Ascending aorta (tissue), 2 donors: Measurements from ENCODE around the gene NTNG2. TPM values are rescaled to one million over a fixed set of nuclear protein-coding genes. Genes with fewer than 3 reads are reported as not detected.

Experiments
- DNase-seq, 2 donors: peaks; one replicate each; pipeline ENCODE4 v3.0.0-alpha.2; 2019; ENCODE audit warnings: low spot score in 2 of 2
- H3K27ac ChIP-seq, 2 donors: fragments of 200-600 bp; sonication (generic); one replicate each; pipeline ENCODE4 v1.5.1; 2016 to 2017; ENCODE audit warnings: mild to moderate bottlenecking in 1 of 2
- H3K27me3 ChIP-seq: fragments of 200-600 bp; sonication (generic); one replicate; pipeline ENCODE4 v1.5.1; 2017
- H3K36me3 ChIP-seq, 2 donors: fragments of 200-600 bp; sonication (generic); one replicate each; pipeline ENCODE4 v1.5.1; 2016
- H3K4me1 ChIP-seq, 2 donors: fragments of 200-600 bp; sonication (generic); one replicate each; pipeline ENCODE4 v1.5.1; 2016 to 2017; ENCODE audit warnings: mild to moderate bottlenecking in 1 of 2
- H3K4me3 ChIP-seq, 2 donors: fragments of 200-600 bp; sonication (generic); one replicate each; pipeline ENCODE4 v1.5.1; 2016 to 2017; ENCODE audit warnings: mild to moderate bottlenecking in 1 of 2
- H3K9me3 ChIP-seq, 2 donors: fragments of 200-600 bp; sonication (generic); one replicate each; pipeline ENCODE4 v1.5.1; 2016
- intact Hi-C: fragments of 100-400 bp; cut with DNase I; formaldehyde crosslinking; loops from one replicate; pipeline ENCODE4 v1.15.1; 2023
- total RNA-seq: library from RNA; depleted of rRNA; stranded (reverse); fragments of >200 nt; gene quantifications from one replicate; pipeline ENCODE4 v1.1.0, GENCODE V29; 2016
- TF ChIP-seq, protein P1 (sequence below), 3 experiments: fragments of 200-600 bp in 2 of 3; fragments of 450-650 bp in 1 of 3; sonication (generic) in 2 of 3; IDR thresholded peaks; one replicate each; pipeline ENCODE4 v1.5.1; 2016 to 2019; ENCODE audit warnings: antibody characterized with exemption in 3 of 3, mild to moderate bottlenecking in 1 of 3, moderate library complexity in 1 of 3

NTNG2 gene
- total RNA-seq, 1 donor from 2014 or later: 5.9 TPM

- no peak overlapping the region for H3K4me3 ChIP-seq
- intact Hi-C loops: loop anchor here (1.0 kb wide), 1 partner anchor 474 kb away; no protein-coding TSS in a partner anchor
- H3K4me1 ChIP-seq: peaks cover 0 to 5% of the 10 kb centered on the region in 2 donors
- no peak overlapping the region for H3K27ac ChIP-seq
- peak in 1 of 2 donors; percentile 84 for DNase-seq
- TF ChIP-seq, protein P1, sequence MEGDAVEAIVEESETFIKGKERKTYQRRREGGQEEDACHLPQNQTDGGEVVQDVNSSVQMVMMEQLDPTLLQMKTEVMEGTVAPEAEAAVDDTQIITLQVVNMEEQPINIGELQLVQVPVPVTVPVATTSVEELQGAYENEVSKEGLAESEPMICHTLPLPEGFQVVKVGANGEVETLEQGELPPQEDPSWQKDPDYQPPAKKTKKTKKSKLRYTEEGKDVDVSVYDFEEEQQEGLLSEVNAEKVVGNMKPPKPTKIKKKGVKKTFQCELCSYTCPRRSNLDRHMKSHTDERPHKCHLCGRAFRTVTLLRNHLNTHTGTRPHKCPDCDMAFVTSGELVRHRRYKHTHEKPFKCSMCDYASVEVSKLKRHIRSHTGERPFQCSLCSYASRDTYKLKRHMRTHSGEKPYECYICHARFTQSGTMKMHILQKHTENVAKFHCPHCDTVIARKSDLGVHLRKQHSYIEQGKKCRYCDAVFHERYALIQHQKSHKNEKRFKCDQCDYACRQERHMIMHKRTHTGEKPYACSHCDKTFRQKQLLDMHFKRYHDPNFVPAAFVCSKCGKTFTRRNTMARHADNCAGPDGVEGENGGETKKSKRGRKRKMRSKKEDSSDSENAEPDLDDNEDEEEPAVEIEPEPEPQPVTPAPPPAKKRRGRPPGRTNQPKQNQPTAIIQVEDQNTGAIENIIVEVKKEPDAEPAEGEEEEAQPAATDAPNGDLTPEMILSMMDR (IDR thresholded peaks at IDR 0.05): peak; percentile 73 to 97 (median 85)
- H3K36me3 ChIP-seq: no peaks in the 10 kb centered on the region
- no peaks in the 10 kb centered on the region for H3K27me3 ChIP-seq
- H3K9me3 ChIP-seq: no peaks in the 10 kb centered on the region
These were observed 74.2 kb downstream of the NTNG2 start for GRCh38 chr9:132235894-132236661.

GRCh38 chr9:132236662-132237311 is 74.9 kb downstream of the NTNG2 start:
- Histone ChIP-seq H3K4me1 (peaks cover 3 to 10% of the 10 kb centered on the region in 2 donors), H3K4me3 (no peak overlapping the region), H3K27ac (no peak overlapping the region), H3K36me3 (no peaks in the 10 kb centered on the region), H3K9me3 (no peaks in the 10 kb centered on the region), H3K27me3 (no peaks in the 10 kb centered on the region)
- intact Hi-C loops: loop anchor here (1.0 kb wide), 1 partner anchor 474 kb away; no protein-coding TSS in a partner anchor
- DNase-seq: no peak
- TF ChIP-seq, protein P1 (IDR thresholded peaks at IDR 0.05): no peak

- intact Hi-C loops: no loop called here
- no peaks in the 10 kb centered on the region for H3K27me3 ChIP-seq
- no peak overlapping the region for H3K27ac ChIP-seq
- TF ChIP-seq, protein P1 (IDR thresholded peaks at IDR 0.05): no peak
- no peak overlapping the region for H3K4me3 ChIP-seq
- no peaks in the 10 kb centered on the region for H3K9me3 ChIP-seq
- H3K36me3 ChIP-seq: no peaks in the 10 kb centered on the region
- no peak for DNase-seq
- H3K4me1 ChIP-seq: peaks cover 4 to 10% of the 10 kb centered on the region in 2 donors
These were observed 75.6 kb downstream of the NTNG2 start for GRCh38 chr9:132237481-132237880.

GRCh38 chr9:132238026-132238972 is 76.4 kb downstream of the NTNG2 start:
- intact Hi-C loops: no loop called here
- TF ChIP-seq, protein P1 (IDR thresholded peaks at IDR 0.05): no peak
- no peak for DNase-seq

DNA sequence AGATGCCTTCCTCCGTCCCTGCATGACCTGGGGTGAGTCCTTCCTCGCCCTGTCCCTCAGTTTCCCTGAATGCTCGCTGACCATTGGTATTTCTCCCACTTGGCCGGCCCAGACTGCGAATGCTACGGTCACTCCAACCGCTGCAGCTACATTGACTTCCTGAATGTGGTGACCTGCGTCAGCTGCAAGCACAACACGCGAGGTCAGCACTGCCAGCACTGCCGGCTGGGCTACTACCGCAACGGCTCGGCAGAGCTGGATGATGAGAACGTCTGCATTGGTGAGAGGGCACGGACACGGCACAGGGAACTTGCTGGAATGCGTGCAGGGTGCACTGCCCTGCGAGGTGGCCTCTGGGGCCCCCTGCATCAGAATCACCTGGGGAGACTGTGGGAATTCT is 77.1 kb downstream of the NTNG2 start:
- Histone ChIP-seq H3K9me3 (no peaks in the 10 kb centered on the region), H3K4me1 (peaks cover 5 to 10% of the 10 kb centered on the region in 2 donors), H3K36me3 (no peaks in the 10 kb centered on the region), H3K27me3 (no peaks in the 10 kb centered on the region), H3K27ac (no peak overlapping the region), H3K4me3 (no peak overlapping the region)
- TF ChIP-seq, protein P1 (IDR thresholded peaks at IDR 0.05): no peak
- intact Hi-C loops: no loop called here
- no peak for DNase-seq

More at GRCh38 chr9:132238026-132238972, 76.4 kb downstream of the NTNG2 start:
- Histone ChIP-seq H3K27me3 (no peaks in the 10 kb centered on the region), H3K4me3 (no peak overlapping the region), H3K27ac (no peak overlapping the region), H3K4me1 (peaks cover 5 to 10% of the 10 kb centered on the region in 2 donors), H3K9me3 (no peaks in the 10 kb centered on the region), H3K36me3 (no peaks in the 10 kb centered on the region)
